Right atrium auricular region (tissue), 2 donors: ENCODE measurements around the gene ABTB1. TPM values are rescaled to one million over a fixed set of nuclear protein-coding genes. Genes with fewer than 3 reads are reported as not detected.

ENCODE experiments used
- DNase-seq: peaks from one replicate; pipeline ENCODE4 v3.0.0-alpha.2; 2019; ENCODE audit warnings: low spot score
- H3K27ac ChIP-seq, 2 donors: fragments of 200-600 bp; sonication (generic); 1 replicate in 1 of 2; 2 replicates in 1 of 2; pipeline ENCODE4 v1.5.1; 2016 to 2019
- H3K27me3 ChIP-seq, 2 donors: fragments of 200-600 bp; sonication (generic); one replicate each; pipeline versions ENCODE4 v1.5.1 to v1.6.0; 2017 to 2019
- H3K36me3 ChIP-seq: fragments of 200-600 bp; sonication (generic); one replicate; pipeline ENCODE4 v1.5.1; 2016
- H3K4me1 ChIP-seq, 2 donors: fragments of 200-600 bp; sonication (generic); one replicate each; pipeline versions ENCODE4 v1.5.1 to v1.6.0; 2017 to 2019
- H3K4me3 ChIP-seq, 2 donors: fragments of 200-600 bp; sonication (generic); 1 replicate in 1 of 2; 2 replicates in 1 of 2; pipeline ENCODE4 v1.5.1; 2017 to 2019; ENCODE audit warnings: mild to moderate bottlenecking in 1 of 2, moderate library complexity in 1 of 2
- H3K9me3 ChIP-seq, 2 donors: fragments of 200-600 bp; sonication (generic); one replicate each; pipeline ENCODE4 v1.5.1; 2019
- total RNA-seq, 2 donors: library from RNA; depleted of rRNA; stranded (reverse); fragments of >200 nt; gene quantifications; one replicate each; pipeline ENCODE4 v1.1.0, GENCODE V29; 2016
- TF ChIP-seq, protein P1 (sequence below), 2 donors: fragments of 200-600 bp; sonication (generic); IDR thresholded peaks; one replicate each; pipeline ENCODE4 v1.5.1; 2019; ENCODE audit warnings: antibody characterized with exemption in 2 of 2

ABTB1 gene
- total RNA-seq, 2 donors from 2014 or later = 14.9 to 16.9 TPM

DNA sequence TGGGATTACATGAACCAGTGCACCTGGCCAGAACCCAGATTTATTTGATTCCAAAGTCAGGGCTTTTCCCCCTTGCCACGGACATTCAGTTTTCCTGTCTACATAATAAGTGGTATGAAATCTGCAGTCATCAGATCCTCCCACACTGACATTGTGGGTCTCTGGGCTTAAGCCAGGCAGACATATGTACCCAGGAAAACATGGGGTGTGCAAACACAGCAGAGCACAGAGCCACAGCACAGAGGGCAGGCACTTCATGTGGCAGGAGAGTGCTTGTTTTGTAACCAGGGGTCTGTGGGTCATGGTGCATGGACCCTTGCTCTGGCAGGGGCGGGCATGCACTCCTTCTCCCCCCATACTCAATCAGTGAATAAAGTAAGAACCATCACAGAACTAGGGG, 6.1 kb upstream of the ABTB1 start:
- no peaks in the 10 kb centered on the region for H3K9me3 ChIP-seq
- peaks cover 0 to 3% of the 10 kb centered on the region in 2 donors for H3K4me1 ChIP-seq
- no peak for DNase-seq
- TF ChIP-seq, protein P1, sequence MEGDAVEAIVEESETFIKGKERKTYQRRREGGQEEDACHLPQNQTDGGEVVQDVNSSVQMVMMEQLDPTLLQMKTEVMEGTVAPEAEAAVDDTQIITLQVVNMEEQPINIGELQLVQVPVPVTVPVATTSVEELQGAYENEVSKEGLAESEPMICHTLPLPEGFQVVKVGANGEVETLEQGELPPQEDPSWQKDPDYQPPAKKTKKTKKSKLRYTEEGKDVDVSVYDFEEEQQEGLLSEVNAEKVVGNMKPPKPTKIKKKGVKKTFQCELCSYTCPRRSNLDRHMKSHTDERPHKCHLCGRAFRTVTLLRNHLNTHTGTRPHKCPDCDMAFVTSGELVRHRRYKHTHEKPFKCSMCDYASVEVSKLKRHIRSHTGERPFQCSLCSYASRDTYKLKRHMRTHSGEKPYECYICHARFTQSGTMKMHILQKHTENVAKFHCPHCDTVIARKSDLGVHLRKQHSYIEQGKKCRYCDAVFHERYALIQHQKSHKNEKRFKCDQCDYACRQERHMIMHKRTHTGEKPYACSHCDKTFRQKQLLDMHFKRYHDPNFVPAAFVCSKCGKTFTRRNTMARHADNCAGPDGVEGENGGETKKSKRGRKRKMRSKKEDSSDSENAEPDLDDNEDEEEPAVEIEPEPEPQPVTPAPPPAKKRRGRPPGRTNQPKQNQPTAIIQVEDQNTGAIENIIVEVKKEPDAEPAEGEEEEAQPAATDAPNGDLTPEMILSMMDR (IDR thresholded peaks at IDR 0.05) = no peak
- H3K36me3 ChIP-seq = no peaks in the 10 kb centered on the region
- H3K4me3 ChIP-seq = no peak overlapping the region
- no peak overlapping the region for H3K27ac ChIP-seq
- no peaks in the 10 kb centered on the region for H3K27me3 ChIP-seq

DNA sequence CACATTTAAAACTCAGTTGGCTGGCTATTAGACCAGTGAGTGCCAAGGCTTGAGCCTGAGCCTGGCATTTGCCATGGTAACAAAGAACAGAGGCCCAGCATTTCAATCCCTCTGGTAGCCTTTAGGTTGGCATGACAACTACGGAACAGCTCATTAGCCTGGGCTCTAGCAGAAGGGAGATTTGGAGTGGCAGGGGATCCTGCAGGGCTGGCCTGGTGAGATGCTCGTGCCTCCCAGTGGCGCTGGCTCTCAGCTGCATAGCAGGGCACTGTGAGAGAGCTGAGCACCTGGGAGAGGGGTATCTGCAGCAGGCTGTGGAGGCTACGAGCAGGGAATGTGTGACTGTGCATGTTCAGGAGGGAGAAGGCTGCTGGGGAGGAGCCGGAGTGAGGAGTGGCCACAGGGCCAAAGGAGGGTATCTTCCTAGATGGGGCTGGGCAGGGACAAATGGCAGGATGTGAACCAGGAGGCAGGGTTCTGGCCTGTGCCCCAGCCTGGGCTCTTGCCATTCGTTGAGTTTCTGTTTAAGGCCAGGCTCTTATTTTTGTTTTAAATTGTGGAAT, 5.6 kb upstream of the ABTB1 start:
- Histone ChIP-seq H3K4me3 (no peak overlapping the region), H3K36me3 (no peaks in the 10 kb centered on the region), H3K9me3 (no peaks in the 10 kb centered on the region), H3K27ac (no peak overlapping the region), H3K27me3 (no peaks in the 10 kb centered on the region), H3K4me1 (peaks cover 0 to 9% of the 10 kb centered on the region in 2 donors)
- TF ChIP-seq, protein P1 (IDR thresholded peaks at IDR 0.05) = no peak
- DNase-seq = no peak

DNA sequence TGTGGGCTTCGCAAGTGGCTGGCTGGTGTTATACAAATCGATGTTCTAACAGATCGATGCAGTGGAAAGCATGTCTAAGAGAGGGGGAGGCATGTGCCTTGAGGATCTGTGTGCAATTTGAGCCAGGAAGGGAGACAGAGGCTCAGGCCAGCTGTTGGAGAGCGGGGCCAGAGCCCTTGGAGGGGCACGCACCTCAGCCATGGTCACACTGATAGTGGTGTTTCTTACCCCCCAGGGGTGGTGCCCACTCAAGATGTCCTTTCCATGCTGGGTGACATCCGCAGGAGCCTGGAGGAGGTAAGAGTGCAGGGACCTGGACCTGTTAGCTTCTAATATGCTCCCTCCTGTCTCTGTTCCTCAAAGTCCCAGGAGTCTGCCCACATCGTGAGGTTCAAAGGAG, 3.8 kb upstream of the ABTB1 start:
- H3K4me1 ChIP-seq = peaks cover 0 to 18% of the 10 kb centered on the region in 2 donors
- no peaks in the 10 kb centered on the region for H3K36me3 ChIP-seq
- DNase-seq = no peak
- no peak overlapping the region for H3K4me3 ChIP-seq
- H3K27ac ChIP-seq = no peak overlapping the region
- no peaks in the 10 kb centered on the region for H3K9me3 ChIP-seq
- TF ChIP-seq, protein P1 (IDR thresholded peaks at IDR 0.05) = no peak
- H3K27me3 ChIP-seq = no peaks in the 10 kb centered on the region

DNA sequence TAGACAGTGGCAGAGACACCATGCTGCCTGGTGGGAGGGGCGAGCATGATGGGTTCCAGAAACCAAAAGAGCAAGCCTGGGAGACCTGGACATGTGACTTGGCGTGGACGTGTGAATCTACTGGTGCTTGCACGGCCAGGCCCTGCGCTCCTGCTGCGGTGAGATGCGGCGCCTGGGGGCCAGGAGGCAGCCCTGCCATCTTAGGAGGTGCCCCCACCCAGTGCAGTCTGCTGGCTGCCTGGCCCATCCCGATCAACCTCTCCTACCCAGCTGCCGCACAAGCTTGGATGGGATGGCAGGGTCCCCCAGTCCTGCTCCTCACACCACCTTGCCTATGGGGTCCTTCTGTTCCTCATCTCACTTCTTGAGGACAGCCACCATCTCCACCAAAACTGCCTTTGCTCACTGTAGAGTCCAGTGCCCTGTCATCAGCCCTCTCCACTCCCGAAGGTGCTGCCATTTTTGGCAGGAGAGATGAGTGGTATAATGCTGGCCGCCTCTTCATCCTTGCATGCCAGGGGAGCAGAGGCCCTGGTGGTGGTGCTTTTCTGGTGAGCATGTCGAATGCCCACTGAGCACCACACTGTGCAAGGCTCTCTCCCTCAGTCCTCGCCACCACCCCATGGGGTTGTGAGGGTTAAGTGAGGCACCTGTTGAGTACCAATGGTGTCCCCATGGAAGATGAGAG, 3.1 kb upstream of the ABTB1 start:
- no peak for DNase-seq
- TF ChIP-seq, protein P1 (IDR thresholded peaks at IDR 0.05) = no peak

DNA sequence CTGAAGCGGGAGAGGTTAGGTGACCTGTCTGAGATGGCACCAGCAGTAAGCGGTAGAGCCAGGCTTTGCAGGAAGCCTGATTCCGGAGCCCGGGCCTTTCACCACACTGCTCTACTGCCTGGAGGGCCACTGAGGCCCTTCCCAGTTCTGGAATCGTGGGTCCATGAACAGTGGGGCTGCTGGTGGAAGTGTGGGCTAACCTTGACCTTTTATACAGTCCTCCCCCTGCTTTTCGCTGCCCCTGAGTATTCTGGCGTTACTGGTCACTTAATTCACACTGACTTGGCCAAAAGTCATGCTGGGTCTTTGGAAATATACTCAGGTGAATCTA, 2.6 kb upstream of the ABTB1 start:
- no peak for DNase-seq
- peaks cover 0 to 29% of the 10 kb centered on the region in 2 donors for H3K4me1 ChIP-seq
- TF ChIP-seq, protein P1 (IDR thresholded peaks at IDR 0.05) = no peak
- H3K4me3 ChIP-seq = no peak overlapping the region
- no peaks in the 10 kb centered on the region for H3K27me3 ChIP-seq
- H3K9me3 ChIP-seq = no peaks in the 10 kb centered on the region
- no peaks in the 10 kb centered on the region for H3K36me3 ChIP-seq
- H3K27ac ChIP-seq = no peak overlapping the region

More for the DNA sequence above, 3.1 kb upstream of the ABTB1 start:
- Histone ChIP-seq H3K4me1 (peaks cover 0 to 25% of the 10 kb centered on the region in 2 donors), H3K4me3 (no peak overlapping the region), H3K27ac (no peak overlapping the region), H3K36me3 (no peaks in the 10 kb centered on the region), H3K9me3 (no peaks in the 10 kb centered on the region), H3K27me3 (no peaks in the 10 kb centered on the region)
